GM12892 (cell line): ENCODE measurements around the gene ARHGAP23.
A peak's percentile ranks its signal among the peaks of the same experiment; 100 is the strongest.
"Not testable (repeated sequence)": the region's sequence is repeated elsewhere in the genome, so short reads cannot be mapped to it uniquely, and the experiment has no call there.

ENCODE experiments used
- DNase-seq: peaks from one replicate; pipeline ENCODE4 v3.0.0; 2011; ENCODE audit not compliant: insufficient read length
- FAIRE-seq: peaks from 2 replicates; lab custom pipeline; 2011; peaks lifted over from hg19 to GRCh38; lab: Jason Lieb, UNC
- POLR2A ChIP-seq: IDR thresholded peaks from 2 replicates; pipeline ENCODE4 v1.6.1; 2011; ENCODE audit warnings: low read depth, low read length, control low read depth
- POLR2AphosphoS5 ChIP-seq: IDR thresholded peaks from 2 replicates; pipeline ENCODE4 v1.6.1; 2011; ENCODE audit warnings: low read depth, low read length, control low read depth
- TAF1 ChIP-seq: IDR thresholded peaks from 2 replicates; pipeline ENCODE4 v1.6.1; 2011; ENCODE audit warnings: low read depth, mild to moderate bottlenecking, control low read depth, low read length, borderline replicate concordance

Gene ARHGAP23

GRCh38 chr17:38431346-38432145, 3.3 kb downstream of the ARHGAP23 start:
- DNase-seq (no peak), FAIRE-seq (no peak)
- TF ChIP-seq POLR2AphosphoS5 (no peak), POLR2A (no peak), TAF1 (no peak)

GRCh38 chr17:38434178-38434665, 6.0 kb downstream of the ARHGAP23 start:
- TF ChIP-seq POLR2A (no peak), TAF1 (no peak), POLR2AphosphoS5 (no peak)
- DNase-seq, result no peak
- FAIRE-seq, result no peak

DNA sequence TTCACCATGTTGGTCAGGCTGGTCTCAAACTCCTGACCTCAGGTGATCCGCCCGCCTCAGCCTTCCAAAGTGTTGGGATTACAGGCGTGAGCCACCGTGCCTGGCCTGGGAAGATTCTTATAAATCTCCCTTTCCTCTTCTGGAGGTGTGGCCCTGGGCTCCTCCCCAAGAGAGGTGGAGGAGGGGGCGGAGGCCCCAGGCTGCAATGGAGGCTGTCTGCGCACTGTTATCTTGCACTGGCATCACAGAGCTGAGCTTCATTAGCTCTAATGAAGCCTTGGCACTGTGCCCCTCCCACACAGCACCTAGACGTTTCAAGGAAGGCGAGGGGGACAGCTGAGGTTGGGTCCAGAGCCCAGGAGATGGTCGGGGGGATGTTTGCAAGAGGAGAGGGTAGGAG, 7.5 kb downstream of the ARHGAP23 start:
- DNase-seq (no peak), FAIRE-seq (no peak)
- no peak for TF ChIP-seq POLR2A

DNA sequence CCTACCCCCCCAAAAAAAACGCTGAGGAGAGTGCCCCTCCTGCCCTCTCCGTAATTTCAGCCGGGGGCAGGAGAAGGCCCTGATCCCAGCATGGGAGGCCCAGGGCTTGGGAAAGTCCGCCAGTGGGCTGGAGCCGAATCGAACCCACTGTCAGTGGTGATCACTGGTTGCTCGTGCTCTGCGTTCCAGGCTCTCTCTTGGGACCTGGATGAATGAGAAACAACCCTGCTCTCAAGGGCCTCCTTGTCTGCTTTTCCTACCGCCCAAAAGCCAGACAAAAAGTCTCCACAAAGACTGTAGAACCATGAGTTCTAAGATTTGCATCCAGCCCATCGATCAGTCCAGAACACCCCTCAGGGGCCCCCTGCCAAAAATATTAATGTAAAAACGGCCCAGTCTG, 8.1 kb downstream of the ARHGAP23 start:
- no peak for TF ChIP-seq POLR2AphosphoS5
- no peak for TF ChIP-seq TAF1
- no peak for TF ChIP-seq POLR2A
- DNase-seq (no peak), FAIRE-seq (no peak)

DNA sequence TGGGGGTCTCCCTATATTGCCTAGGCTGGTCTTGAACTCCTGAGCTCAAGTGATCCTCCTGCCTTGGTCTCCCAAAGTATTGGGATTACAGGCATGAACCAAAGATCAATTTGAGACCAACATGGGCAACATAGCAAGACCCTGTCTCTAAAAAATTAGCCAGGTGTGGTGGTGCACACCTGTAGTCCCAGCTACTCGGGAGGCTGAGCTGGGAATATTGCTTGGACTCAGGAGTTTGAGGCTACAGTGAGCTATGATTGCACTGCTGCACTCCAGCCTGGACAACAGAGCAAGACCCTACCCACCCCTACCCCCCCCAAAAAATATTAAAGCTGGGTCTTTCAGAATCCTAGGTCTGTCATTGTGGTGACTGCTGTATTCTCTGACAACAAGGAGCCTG, 9.0 kb downstream of the ARHGAP23 start:
- FAIRE-seq, DNase-seq: not testable (repeated sequence)

GRCh38 chr17:38439436-38439835, 11.2 kb downstream of the ARHGAP23 start:
- DNase-seq (no peak), FAIRE-seq (no peak)
- TF ChIP-seq POLR2A (no peak), POLR2AphosphoS5 (no peak), TAF1 (no peak)

DNA sequence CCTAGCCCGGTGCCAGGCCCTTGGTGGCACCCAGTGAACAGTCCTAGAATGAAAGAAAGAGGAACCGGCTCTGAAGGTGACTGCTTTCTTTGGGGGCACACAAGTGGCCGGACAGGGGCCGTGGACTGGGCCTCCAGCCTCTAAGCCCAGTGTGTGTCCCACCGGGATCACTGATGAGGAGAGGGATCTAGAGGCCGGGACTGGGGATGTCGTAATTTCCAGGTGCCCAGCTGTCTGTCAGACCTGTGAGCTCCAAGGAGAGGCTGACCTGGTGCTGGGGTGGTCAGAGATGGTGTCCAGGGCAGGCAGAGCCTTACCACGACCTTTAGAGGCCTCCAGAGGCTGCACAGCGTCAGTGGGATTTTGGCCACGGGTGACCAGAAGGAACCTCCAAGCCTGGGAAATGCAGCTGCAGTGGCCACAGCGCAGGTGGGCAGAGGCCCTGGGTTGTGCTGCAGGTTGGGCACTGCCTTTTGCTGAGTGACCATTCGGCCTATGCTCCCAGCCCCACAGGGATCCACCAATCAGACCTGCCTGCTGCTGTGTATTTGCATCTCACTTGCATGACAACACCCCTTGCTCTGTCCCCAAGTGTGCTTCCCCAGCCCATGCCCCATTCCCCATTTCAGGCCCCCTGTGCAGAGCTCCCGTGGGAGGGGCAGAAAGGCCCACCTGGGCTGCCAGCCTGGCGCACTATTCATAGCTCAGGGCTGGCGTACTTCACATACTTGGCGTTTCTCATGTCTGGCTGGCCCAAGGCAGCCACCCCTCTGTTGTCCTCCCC, 12.5 kb downstream of the ARHGAP23 start:
- DNase-seq, result no peak
- no peak for FAIRE-seq
- TF ChIP-seq POLR2A (no peak), POLR2AphosphoS5 (no peak), TAF1 (no peak)

GRCh38 chr17:38441429-38442061, 13.3 kb downstream of the ARHGAP23 start:
- DNase-seq (no peak), FAIRE-seq (no peak)

GRCh38 chr17:38442548-38442947, 14.3 kb downstream of the ARHGAP23 start:
- TF ChIP-seq POLR2A (no peak), POLR2AphosphoS5 (no peak), TAF1 (no peak)
- no peak for DNase-seq
- FAIRE-seq, result no peak

More at GRCh38 chr17:38441429-38442061, 13.3 kb downstream of the ARHGAP23 start:
- TF ChIP-seq TAF1, result no peak

- no peak for DNase-seq
- TF ChIP-seq POLR2A (no peak), TAF1 (no peak), POLR2AphosphoS5 (no peak)
- no peak for FAIRE-seq
Measured at GRCh38 chr17:38443356-38444031, 15.2 kb downstream of the ARHGAP23 start.

DNA sequence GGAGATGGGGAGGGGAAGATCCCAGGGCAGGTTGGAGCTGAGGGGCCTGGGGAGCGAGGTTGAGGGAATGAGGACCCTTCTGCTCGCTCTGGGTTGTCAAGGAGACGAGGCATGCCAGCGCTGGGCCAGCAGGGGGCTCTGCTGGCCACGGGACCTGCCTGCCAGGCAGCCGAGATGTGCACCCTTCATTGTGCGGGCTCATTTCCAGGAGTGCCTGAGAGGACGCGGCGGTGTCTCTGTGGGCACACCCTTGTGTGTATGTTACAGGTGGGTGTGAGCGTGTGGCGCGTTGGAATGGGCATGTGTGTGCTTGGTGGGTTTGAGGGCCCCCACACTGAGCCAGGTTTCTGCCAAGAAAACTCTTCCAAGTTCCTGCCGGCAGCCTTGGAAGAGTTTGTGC, 15.9 kb downstream of the ARHGAP23 start:
- DNase-seq, result peak; percentile 84
- FAIRE-seq, result no peak
- TF ChIP-seq POLR2A, result no peak
- no peak for TF ChIP-seq POLR2AphosphoS5
- no peak for TF ChIP-seq TAF1
